GM21526 (cell line): ENCODE results near the gene RGMB.

Source experiments
- ATAC-seq: cut with Tn5 transposase; IDR thresholded peaks from one replicate; pipeline ENCODE4 v1.9.1; 2021; ENCODE audit warnings: moderate library complexity; ENCODE audit not compliant: unreplicated experiment, low FRiP score

The RGMB gene

GRCh38 chr5:98783051-98783649, 9.7 kb downstream of the RGMB start:
- ATAC-seq, result no peak

GRCh38 chr5:98784411-98784810, 10.9 kb downstream of the RGMB start:
- ATAC-seq, result no peak

- ATAC-seq, result no peak
These were observed 11.8 kb downstream of the RGMB start for GRCh38 chr5:98785244-98785643.

GRCh38 chr5:98786191-98786853, 12.9 kb downstream of the RGMB start:
- ATAC-seq, result no peak

- ATAC-seq, result no peak
These were observed 13.8 kb downstream of the RGMB start for GRCh38 chr5:98787131-98787719.

GRCh38 chr5:98789029-98789428, 15.6 kb downstream of the RGMB start:
- ATAC-seq, result no peak

- no peak for ATAC-seq
These were observed 17.6 kb downstream of the RGMB start for GRCh38 chr5:98791001-98791519.

- no peak for ATAC-seq
These were observed 18.6 kb downstream of the RGMB start for GRCh38 chr5:98791898-98792580.

GRCh38 chr5:98793223-98793622, 19.8 kb downstream of the RGMB start:
- ATAC-seq, result no peak

GRCh38 chr5:98794001-98794400, 20.5 kb downstream of the RGMB start:
- no peak for ATAC-seq

GRCh38 chr5:98794414-98795080, 21.1 kb downstream of the RGMB start:
- no peak for ATAC-seq

GRCh38 chr5:98795243-98795642, 21.8 kb downstream of the RGMB start:
- no peak for ATAC-seq

- no peak for ATAC-seq
These were observed 22.9 kb downstream of the RGMB start for GRCh38 chr5:98796197-98796972.

- ATAC-seq, result no peak
These were observed 24.9 kb downstream of the RGMB start for GRCh38 chr5:98798371-98798770.

GRCh38 chr5:98798847-98799246, 25.4 kb downstream of the RGMB start:
- ATAC-seq, result no peak

- no peak for ATAC-seq
These were observed 30.6 kb downstream of the RGMB start for GRCh38 chr5:98804066-98804465.

- no peak for ATAC-seq
These were observed 31.6 kb downstream of the RGMB start for GRCh38 chr5:98805070-98805469.

GRCh38 chr5:98807806-98808205, 34.3 kb downstream of the RGMB start:
- no peak for ATAC-seq

GRCh38 chr5:98810206-98810605, 36.7 kb downstream of the RGMB start:
- no peak for ATAC-seq

GRCh38 chr5:98813755-98814154, 40.3 kb downstream of the RGMB start:
- ATAC-seq, result no peak
